NCI-H146 (cell line): ENCODE data around the gene SH2D6.
"Not testable (repeated sequence)": the region's sequence is repeated elsewhere in the genome, so short reads cannot be mapped to it uniquely, and the experiment has no call there.

Source experiments
- DNase-seq: peaks from one replicate; lab custom pipeline; 2025; lab: John Stamatoyannopoulos, UW

SH2D6 gene

GRCh38 chr2:85470850-85471800, 52.6 kb downstream of the SH2D6 start:
- DNase-seq: no peak

GRCh38 chr2:85472261-85472660, 53.7 kb downstream of the SH2D6 start:
- no peak for DNase-seq

DNA sequence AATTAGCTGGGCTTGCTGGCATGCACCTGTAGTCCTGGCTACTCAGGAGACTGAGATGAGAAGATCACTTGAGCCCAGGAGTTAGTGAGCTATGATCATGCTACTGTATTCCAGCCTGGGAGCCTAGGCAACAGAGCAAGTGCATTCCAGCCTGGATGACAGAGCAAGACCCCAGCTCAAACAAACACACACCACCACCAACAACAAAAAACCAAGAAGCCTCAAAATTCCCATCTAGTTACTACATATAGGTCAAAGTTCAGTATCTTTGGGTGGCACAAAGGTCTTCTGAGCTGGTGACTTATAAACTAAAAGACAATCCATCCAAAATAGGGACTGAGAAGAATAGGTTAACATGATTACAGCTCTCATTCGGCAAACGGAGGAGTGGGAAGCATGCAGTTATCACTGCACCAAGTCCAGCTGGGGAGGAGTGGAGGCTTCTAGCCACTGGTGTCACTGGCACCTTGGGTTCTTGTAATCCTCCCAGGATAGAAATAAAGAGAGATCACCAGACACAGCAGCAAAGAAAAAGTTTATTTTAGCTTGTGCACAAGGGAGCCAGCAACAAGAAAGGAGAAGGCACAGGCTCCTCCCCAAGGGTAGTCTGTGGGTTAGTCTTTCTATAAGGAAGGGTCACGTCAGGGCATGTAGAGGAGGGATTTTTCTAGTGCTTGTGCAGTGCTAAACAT, 57.4 kb downstream of the SH2D6 start:
- no peak for DNase-seq

DNA sequence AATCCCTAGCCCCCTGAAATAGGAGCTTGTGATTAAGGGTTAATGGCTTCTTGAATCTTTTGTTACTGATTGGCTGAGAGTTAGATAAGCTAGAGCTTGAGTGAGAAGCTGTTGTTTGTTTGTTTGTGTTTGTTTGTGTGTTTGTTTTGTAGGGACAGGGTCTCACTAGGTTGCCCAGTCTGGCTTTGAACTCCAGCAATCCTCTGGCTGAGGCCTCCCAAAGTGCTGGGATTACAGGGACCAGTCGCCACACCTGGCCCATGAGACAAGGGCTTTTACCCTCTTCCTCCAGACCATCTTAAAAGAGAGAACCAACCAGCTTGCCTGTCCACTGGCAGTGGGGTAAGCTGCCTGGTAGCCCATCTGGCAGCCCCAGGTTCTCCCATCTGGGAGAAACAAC, 58.1 kb downstream of the SH2D6 start:
- no peak for DNase-seq

GRCh38 chr2:85477884-85478283, 59.4 kb downstream of the SH2D6 start:
- DNase-seq: no peak

- DNase-seq: no peak
These were observed 63.6 kb downstream of the SH2D6 start for GRCh38 chr2:85481818-85482777.

DNA sequence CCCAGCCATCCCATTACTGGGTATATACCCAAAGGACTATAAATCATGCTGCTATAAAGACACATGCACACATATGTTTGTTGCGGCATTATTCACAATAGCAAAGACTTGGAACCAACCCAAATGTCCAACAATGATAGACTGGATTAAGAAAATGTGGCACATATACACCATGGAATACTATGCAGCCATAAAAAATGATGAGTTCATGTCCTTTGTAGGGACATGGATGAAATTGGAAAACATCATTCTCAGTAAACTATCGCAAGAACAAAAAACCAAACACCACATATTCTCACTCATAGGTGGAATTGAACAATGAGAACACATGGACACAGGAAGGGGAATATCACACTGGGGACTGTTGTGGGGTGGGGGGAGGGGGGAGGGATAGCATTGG, 66.1 kb downstream of the SH2D6 start:
- not testable (repeated sequence) for DNase-seq

- DNase-seq: no peak
These were observed 67.3 kb downstream of the SH2D6 start for GRCh38 chr2:85485815-85486214.
